ENCODE data around the gene NEDD4L. TPM values are rescaled to one million over a fixed set of nuclear protein-coding genes. Genes with fewer than 3 reads are reported as not detected.

Gene NEDD4L
- total RNA-seq, 2 experiments from 2014 or later = 11.2 to 13.7 TPM

DNA sequence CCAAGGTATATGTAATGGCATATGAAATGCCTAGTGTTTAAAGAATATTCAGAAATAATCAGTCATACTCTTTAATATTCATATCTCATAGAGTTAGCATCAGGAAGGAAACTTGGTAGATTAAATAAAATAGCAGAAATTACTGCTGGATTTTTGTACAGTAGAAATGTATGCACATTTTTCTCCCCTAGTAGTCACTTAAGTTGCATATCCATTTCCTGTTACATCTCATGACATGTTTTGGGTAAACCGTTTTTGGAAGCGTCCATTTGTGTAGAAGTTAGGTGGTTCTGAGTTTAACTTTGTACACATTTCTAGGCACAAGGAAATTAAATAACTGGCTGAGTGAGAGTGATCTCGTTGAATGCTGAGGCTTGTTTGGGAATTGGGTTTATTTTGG, 21.9 kb downstream of the NEDD4L start:
- H3K4me3 Mint-ChIP-seq = no peak overlapping the region
- Histone ChIP-seq H3K4me1 (ENCODE audit: insufficient read depth, low read length) (no peaks in the 10 kb centered on the region), H3K27me3 (ENCODE audit: control insufficient read depth in 1 of 2, insufficient read depth in 2 of 2, low read length in 2 of 2) (no peaks in the 10 kb centered on the region), H3K27ac (ENCODE audit: low read depth in 1 of 2, low read length in 2 of 2) (no peak overlapping the region), H3K36me3 (ENCODE audit: insufficient read depth, low read length) (no peaks in the 10 kb centered on the region), H3K4me3 (ENCODE audit: low read length) (no peak overlapping the region), H3K9me3 (ENCODE audit: control insufficient read depth in 1 of 2, insufficient read depth in 1 of 2, low read length in 2 of 2) (no peaks in the 10 kb centered on the region)
- H3K4me1 Mint-ChIP-seq (ENCODE audit: low read depth) = no peaks in the 10 kb centered on the region
- CTCF ChIA-PET = no interaction called here
- no peaks in the 10 kb centered on the region for H3K36me3 Mint-ChIP-seq (ENCODE audit: low read depth)
- POLR2A ChIA-PET = no interaction called here
- H3K27ac Mint-ChIP-seq = no peak overlapping the region
- TF ChIP-seq, protein P1, sequence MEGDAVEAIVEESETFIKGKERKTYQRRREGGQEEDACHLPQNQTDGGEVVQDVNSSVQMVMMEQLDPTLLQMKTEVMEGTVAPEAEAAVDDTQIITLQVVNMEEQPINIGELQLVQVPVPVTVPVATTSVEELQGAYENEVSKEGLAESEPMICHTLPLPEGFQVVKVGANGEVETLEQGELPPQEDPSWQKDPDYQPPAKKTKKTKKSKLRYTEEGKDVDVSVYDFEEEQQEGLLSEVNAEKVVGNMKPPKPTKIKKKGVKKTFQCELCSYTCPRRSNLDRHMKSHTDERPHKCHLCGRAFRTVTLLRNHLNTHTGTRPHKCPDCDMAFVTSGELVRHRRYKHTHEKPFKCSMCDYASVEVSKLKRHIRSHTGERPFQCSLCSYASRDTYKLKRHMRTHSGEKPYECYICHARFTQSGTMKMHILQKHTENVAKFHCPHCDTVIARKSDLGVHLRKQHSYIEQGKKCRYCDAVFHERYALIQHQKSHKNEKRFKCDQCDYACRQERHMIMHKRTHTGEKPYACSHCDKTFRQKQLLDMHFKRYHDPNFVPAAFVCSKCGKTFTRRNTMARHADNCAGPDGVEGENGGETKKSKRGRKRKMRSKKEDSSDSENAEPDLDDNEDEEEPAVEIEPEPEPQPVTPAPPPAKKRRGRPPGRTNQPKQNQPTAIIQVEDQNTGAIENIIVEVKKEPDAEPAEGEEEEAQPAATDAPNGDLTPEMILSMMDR (IDR thresholded peaks at IDR 0.05) = no peak
- DNase-seq (no peak), ATAC-seq (ENCODE audit: poor library complexity) (no peak)
- H3K27me3 Mint-ChIP-seq = peaks cover 32% of the 10 kb centered on the region
- intact Hi-C loops (cut with DNase I, micrococcal nuclease) = no loop called here
- no peaks in the 10 kb centered on the region for H3K9me3 Mint-ChIP-seq

DNA sequence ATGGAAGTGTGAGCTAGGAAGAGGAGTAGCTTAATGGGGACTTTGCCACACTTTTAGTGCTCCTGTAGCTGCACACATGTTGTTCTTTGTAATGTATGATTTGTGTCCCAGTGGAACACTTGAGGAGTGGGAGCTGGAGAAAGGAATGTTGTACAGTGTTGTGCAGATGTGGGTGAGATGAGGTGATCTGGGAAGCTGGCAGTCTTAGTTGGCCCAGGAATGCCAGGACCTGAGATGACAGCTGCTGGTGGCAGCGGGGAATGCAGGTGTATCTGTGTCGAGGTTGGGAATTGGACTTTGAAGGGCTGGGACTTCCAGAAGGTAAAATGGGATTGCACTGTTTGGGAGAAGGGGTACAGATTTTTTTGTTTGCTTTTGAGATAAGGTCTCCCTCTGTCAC, 23.6 kb downstream of the NEDD4L start:
- Mint-ChIP-seq H3K27ac (no peak overlapping the region), H3K36me3 (ENCODE audit: low read depth) (no peaks in the 10 kb centered on the region), H3K27me3 (peaks cover 22% of the 10 kb centered on the region), H3K4me1 (ENCODE audit: low read depth) (no peaks in the 10 kb centered on the region), H3K9me3 (no peaks in the 10 kb centered on the region), H3K4me3 (no peak overlapping the region)
- no peak overlapping the region for H3K27ac ChIP-seq (ENCODE audit: low read depth in 1 of 2, low read length in 2 of 2)
- H3K9me3 ChIP-seq (ENCODE audit: control insufficient read depth in 1 of 2, insufficient read depth in 1 of 2, low read length in 2 of 2) = no peaks in the 10 kb centered on the region
- H3K27me3 ChIP-seq (ENCODE audit: control insufficient read depth in 1 of 2, insufficient read depth in 2 of 2, low read length in 2 of 2) = no peaks in the 10 kb centered on the region
- TF ChIP-seq, protein P1 (IDR thresholded peaks at IDR 0.05) = no peak
- no peak for DNase-seq
- ChIA-PET POLR2A (no interaction called here), CTCF (no interaction called here)
- no peaks in the 10 kb centered on the region for H3K36me3 ChIP-seq (ENCODE audit: insufficient read depth, low read length)
- H3K4me1 ChIP-seq (ENCODE audit: insufficient read depth, low read length) = no peaks in the 10 kb centered on the region
- intact Hi-C loops (cut with DNase I, micrococcal nuclease) = no loop called here
- H3K4me3 ChIP-seq (ENCODE audit: low read length) = no peak overlapping the region
- no peak for ATAC-seq (ENCODE audit: poor library complexity)

DNA sequence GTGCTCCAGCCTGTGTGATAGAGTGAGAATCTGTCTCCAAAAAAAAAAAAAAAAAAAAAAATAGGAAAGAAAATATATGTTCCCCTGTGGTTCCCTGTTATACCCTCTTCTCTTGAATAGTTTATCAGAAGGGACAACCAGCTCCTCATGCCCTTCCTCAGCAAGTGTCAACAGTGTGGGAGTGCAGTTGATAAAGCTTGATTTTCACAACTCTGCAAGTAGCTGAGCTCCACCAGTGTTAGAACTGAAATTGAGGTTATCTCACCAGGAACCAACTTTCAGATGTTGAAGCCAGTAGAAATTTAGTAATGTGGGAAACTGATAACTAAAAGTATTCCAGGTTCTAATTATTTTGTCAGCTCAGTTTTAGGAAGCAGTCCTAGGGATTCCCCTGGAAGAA, 25.1 kb downstream of the NEDD4L start:
- H3K36me3 ChIP-seq (ENCODE audit: insufficient read depth, low read length) = no peaks in the 10 kb centered on the region
- DNase-seq = no peak
- no peaks in the 10 kb centered on the region for H3K9me3 ChIP-seq (ENCODE audit: control insufficient read depth in 1 of 2, insufficient read depth in 1 of 2, low read length in 2 of 2)
- POLR2A ChIA-PET = interaction anchor here (0.6 kb wide), 2 partner anchors 697 to 1318 kb away, joined by 4 to 5 read pairs; no protein-coding TSS in a partner anchor
- CTCF ChIA-PET = interaction anchor here (0.7 to 1.4 kb wide), 3 partner anchors 26 to 1208 kb away, joined by 3 to 7 read pairs (median 5); no protein-coding TSS in a partner anchor
- H3K36me3 Mint-ChIP-seq (ENCODE audit: low read depth) = no peaks in the 10 kb centered on the region
- H3K27ac Mint-ChIP-seq = no peak overlapping the region
- H3K4me3 Mint-ChIP-seq = no peak overlapping the region
- no peaks in the 10 kb centered on the region for H3K4me1 Mint-ChIP-seq (ENCODE audit: low read depth)
- peaks cover 22% of the 10 kb centered on the region for H3K27me3 Mint-ChIP-seq
- TF ChIP-seq, protein P1 (IDR thresholded peaks at IDR 0.05) = no peak
- no peak overlapping the region for H3K4me3 ChIP-seq (ENCODE audit: low read length)
- no peak overlapping the region for H3K27ac ChIP-seq (ENCODE audit: low read depth in 1 of 2, low read length in 2 of 2)
- no peaks in the 10 kb centered on the region for H3K9me3 Mint-ChIP-seq
- no peaks in the 10 kb centered on the region for H3K27me3 ChIP-seq (ENCODE audit: control insufficient read depth in 1 of 2, insufficient read depth in 2 of 2, low read length in 2 of 2)
- H3K4me1 ChIP-seq (ENCODE audit: insufficient read depth, low read length) = no peaks in the 10 kb centered on the region
- intact Hi-C loops (cut with DNase I, micrococcal nuclease) = no loop called here
- no peak for ATAC-seq (ENCODE audit: poor library complexity)

Measured in CD4-positive, alpha-beta T cell (primary cell).